CMK (cell line): ENCODE data around the gene TM4SF1.
A peak's percentile ranks its signal among the peaks of the same experiment; 100 is the strongest.
"Not testable (repeated sequence)": the region's sequence is repeated elsewhere in the genome, so short reads cannot be mapped to it uniquely, and the experiment has no call there.

Source experiments
- DNase-seq: peaks from one replicate; pipeline ENCODE4 v3.0.0-alpha.2; 2010; ENCODE audit warnings: low read depth

The TM4SF1 gene

DNA sequence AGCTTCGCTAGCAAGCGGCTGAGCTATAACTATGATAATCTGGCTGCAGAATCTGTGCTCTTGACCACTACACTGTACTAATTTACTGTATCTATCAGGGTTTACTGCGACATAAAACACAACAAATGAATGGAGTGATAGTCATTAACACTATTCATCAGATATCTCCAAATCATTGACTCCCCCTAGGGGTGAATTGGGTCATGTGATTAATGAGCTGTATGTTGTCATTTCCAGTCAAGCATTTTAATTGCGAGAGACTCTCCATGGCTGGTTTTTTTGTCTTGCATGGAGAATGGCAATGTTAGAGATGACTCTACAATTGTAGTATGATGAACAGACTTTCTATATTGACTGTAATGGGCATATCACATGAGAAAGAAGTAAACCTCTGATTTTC lies 33.5 kb downstream of the TM4SF1 start:
- DNase-seq: no peak

DNA sequence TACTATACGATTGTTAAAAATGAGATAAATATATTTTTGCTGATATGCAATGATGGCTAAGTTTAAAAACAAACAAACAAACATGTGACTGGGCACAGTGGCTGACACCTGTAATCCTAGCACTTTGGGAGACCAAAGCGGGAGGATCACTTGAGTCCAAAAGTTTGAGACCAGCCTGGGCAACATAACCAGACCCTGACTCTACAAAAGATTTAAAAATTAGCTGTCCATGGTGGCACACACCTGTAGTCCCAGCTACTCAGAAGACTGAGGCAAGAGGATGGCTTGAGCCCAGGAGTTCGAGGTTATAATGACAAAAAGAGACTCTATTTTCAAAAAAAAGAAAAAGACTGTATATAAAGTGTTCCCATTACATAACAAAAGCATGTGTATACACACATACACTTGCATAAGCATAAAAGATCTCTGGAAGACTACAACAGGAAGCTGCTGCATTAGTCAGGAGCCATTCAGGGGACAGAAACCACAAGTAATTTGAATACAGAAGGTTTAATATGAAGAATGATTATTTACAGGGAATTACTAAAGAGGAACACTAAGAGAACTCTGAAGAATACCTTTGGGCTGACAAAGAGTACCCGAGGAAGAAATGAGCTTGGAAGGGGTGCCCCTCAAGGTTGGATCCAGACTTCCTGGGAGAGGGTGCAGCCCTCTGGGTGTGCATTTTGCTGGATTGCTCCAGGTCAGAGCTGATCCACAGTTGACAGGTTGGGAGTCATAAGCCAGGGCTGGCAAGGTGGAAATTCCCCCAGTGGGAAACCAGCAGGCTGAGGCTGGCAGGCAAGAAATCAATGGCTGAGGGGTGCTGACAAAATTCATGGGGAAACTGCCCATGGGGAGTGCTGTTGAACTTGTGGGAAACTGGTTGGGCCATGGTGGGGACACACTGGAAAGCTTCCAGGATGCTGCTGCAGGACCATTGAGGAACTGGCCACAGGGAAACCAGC lies 34.8 kb downstream of the TM4SF1 start:
- no peak for DNase-seq

DNA sequence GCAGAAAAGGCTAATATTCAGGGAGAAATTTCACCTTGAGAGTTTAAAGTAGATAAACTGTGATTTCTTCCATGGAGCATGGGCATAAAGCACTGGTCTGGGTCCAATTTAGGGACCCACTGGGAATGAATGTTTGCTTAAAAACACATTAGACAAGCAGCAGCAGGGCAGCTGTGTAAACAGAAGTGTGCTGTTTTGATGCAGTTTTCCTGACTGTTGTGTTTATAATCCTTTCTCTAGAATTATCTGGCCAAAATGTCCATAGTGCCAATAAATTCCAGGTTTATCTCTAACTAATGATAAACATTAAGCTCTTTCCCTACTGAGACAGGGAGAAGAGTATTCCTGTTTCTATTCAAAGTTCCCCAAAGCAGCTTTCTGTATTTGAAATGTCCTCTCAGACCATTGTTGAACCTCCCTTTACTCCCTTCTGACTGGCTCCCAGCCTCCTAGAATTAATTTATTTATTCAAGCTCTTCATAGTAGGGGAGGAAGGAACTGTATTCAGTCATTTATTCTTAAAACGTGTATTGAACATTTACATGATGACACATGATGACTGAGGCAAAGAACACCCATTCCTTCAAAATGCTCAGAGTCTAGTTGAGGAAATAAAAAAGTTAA lies 37.0 kb downstream of the TM4SF1 start:
- no peak for DNase-seq

GRCh38 chr3:149339931-149340309 lies 37.5 kb downstream of the TM4SF1 start:
- no peak for DNase-seq

DNA sequence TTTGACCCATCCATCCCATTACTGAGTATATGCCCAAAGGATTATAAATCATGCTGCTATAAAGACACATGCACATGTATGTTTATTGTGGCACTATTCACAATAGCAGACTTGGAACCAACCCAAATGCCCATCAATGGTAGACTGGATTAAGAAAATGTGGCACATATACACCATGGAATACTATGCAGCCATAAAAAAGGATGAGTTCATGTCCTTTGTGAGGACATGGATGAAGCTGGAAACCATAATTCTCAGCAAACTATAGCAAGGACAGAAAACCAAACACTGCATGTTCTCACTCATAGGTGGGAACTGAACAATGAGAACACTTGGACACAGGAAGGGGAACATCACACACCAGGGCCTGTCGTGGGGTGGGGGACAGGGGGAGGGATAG lies 40.0 kb downstream of the TM4SF1 start:
- DNase-seq: not testable (repeated sequence)

DNA sequence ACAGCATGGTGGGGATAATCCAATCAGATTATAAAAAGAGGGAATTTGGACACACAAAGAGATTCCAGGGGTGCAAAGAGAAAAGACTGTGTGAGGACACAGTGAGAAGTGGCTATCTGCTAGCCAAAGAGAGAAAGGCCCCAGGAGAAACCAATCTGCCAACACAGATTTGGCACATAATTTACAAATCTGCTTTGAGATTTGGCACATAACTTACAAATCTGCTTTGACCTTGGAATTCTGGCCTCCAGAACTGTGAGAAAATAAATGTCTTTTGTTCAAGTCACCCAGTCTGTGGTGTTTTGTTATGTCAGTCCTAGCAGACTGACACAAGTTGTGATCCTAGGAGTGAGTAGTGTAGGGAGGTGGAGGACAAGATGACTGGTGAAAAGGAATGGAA lies 40.5 kb downstream of the TM4SF1 start:
- no peak for DNase-seq

GRCh38 chr3:149333176-149333859 lies 44.1 kb downstream of the TM4SF1 start, which contains the start of gene TM4SF18:
Gene TM4SF18 (minus strand): TSS chr3:149333636. CDS start chr3:149333382, 254 bp downstream.
- no peak for DNase-seq

DNA sequence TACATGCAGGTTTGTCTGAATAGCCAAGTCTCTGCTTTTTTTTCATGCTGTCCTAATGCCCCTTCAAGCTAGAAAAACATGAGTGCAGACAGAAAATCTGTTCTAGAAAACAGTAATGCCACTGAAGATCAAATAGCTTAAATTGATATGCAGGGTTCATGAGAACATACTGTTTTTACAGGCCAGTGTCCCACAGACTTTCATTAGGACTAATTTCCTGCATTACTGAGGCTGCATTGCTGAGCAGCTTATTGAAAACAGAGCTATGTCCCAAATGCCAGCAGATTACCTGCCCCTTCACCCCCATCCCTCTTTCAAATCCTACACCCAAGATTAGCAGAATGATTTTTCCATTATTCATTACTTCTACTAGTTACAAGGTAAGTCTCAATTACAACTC lies 44.7 kb downstream of the TM4SF1 start:
- DNase-seq: no peak

- DNase-seq: no peak
Measured at GRCh38 chr3:149332227-149332765, 45.2 kb downstream of the TM4SF1 start.

DNA sequence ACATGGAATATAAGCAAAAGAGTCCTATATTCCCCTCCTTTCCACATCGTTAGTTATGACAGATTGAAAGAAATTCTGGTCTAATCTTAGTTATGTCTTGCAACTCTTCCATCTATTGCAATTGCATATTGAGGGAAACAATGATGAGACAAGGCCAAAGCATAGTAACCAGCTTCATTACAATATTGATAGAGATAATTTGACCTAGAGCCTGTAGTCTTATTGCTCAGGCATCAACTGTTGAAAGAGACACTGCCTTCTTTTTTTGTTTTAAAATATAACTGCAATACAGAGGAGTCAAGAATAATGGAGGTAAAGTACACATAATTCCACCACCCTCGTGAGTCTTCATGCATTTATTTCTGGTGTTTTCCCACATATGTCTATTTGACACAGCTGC lies 46.1 kb downstream of the TM4SF1 start:
- no peak for DNase-seq

DNA sequence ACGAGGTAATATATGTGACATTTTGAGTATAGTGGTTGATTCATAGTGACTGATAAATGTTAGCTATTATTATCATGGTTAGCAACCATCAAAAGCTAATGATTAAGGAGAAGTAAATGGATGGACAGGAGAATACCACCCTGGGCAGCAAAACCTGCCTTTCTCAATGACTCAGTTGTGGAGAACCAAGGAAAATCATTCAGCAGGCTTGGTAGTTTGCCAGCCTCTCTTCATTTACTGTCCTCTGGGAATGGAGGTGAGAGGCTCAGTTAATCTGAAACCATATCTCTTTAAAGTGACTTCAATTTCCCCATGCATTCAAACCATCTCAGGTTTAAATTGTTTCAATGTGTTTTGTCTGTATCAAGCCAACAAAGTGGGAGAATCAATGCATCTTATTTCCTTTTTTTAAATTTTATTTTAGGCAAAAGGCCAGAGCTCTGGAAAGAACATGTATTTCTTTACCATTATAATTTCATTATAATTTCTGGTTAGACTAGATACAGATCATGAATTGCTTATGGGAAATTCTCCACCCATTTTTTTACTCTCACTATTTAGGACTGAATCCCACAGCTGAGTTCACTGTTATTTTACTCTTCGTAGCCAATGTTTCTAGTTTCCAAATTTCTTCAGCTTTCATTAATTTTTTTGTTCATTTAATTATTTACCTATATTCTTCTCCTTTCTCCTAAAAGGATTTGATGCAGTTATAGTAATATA lies 46.7 kb downstream of the TM4SF1 start:
- no peak for DNase-seq

DNA sequence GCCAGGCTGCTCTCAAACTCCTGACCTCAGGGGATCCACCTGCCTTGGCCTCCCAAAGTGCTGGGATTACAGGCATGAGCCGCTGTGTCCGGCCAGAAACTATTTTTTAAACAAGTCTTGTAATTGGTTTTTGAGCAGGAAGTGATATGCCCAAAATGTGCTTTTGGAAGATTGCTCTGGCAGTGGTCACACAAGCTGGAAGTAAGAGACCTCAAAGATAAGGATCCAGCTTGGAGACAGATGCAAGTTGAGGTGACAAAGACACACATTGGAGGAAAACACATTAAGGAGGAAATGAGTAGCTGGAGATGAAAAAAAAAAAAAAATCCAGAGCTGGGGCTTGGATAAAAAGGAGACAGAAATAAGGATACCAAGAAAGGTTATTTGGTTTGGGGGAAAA lies 50.3 kb downstream of the TM4SF1 start:
- peak; percentile 15 for DNase-seq

DNA sequence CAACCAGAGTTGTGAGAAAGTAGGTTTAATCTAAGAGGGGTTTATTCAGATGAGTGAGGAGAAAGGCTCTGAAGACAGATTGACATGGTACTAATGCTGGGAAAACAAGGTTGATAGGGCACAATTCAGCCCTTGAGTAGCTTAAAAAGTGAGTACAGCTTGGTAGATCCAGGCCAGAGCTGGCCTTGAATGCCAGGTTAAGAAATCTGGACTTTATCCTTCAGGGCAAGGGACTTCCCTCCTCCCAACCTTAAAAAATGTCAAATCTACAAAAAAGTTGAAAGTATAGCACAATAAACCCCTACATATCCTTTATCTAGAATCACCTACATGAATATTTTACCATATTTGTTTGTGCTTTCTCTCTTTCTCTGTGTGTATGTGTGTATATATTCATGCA lies 51.9 kb downstream of the TM4SF1 start:
- no peak for DNase-seq

DNA sequence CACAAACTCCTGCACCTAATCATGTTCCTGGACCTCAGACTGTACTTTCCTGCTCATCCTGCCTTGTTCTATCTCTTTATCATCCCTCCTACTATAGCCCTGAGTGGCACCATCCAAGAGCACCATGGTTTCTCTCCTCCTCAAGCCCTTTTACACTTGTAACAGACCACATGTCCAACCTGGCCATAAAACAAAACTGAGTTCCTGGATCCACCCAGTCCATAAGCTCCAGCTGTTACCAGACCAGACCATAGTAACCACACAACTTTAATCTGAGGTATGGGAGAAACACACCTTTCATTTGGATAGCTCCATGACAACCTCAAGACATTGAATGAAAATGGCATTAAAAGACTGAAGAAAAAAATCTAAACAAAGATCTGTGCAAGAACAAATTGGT lies 53.1 kb downstream of the TM4SF1 start:
- DNase-seq: no peak

DNA sequence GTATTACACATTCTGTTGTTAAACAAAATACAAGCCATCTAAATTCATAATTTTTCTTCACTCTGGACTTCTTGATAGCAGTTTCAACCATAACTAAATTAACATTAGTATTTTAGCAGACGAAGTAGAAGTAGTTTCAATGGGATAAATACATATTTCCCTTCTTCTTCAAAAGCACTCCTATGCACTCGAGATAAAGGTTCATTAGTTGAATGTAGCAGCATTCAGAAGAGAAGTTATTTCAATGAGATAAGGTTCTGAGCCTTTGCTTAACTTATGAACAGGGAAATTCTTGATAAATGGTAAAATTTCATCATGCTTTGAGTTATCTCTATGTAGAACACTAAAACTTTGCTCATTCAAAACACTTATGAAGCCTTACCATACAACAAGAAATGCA lies 55.8 kb downstream of the TM4SF1 start:
- DNase-seq: no peak

DNA sequence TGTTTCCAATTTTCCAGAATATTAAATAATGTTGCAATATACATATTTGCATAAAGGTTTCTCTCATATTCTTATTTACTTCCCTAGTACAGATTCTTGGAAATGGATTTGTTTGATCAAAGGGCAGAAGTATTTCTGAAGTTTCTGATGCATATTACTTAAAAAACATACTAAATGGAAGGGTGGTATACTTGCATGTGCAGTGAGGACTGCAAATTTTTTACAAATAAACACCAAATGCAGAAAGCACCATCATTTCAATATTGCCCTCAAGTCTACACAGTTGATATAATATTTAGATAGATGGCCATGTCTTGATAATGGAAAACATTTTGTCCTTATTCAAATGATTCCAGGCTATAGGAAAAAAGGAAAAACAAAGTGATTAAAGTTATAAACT lies 56.3 kb downstream of the TM4SF1 start:
- no peak for DNase-seq

DNA sequence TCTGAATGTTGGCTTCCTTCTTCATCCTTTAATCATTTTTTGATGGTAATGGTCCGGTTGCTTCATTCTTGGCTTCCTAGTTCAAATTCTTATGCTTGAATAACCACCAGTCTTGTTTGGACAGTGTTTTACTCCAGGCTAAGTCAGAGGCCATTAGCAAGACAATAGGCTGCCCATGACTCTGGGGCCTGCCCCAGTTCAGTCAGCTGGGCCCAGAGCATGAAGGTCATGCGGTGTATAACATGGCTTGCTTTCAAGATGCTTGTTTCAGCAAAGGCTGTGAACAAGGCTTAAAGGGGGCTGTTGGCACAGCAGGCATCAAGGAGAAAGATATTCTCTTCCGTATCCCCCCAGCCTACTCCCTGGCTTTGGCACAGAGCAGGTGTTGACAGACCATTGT lies 57.7 kb downstream of the TM4SF1 start:
- DNase-seq: no peak
